H1 (cell line): Measurements from ENCODE around the gene ALOX15. TPM values are rescaled to one million over a fixed set of nuclear protein-coding genes. Genes with fewer than 3 reads are reported as not detected.

Source experiments
- CTCF ChIA-PET: fragments of 300-600 bp; sonication (Branson Sonifier 250); formaldehyde crosslinking; loops from one replicate; lab custom pipeline; 2021; ENCODE audit not compliant: partially characterized antibody; lab: Charles Lee
- POLR2A ChIA-PET: fragments of 300-600 bp; sonication (Branson Sonifier 250); formaldehyde crosslinking; loops from one replicate; lab custom pipeline; 2021; ENCODE audit warnings: inconsistent platforms; ENCODE audit not compliant: partially characterized antibody; lab: Charles Lee
- DNase-seq, 2 experiments: peaks; one replicate each; pipeline versions ENCODE4 v3.0.0 to v3.0.0-alpha.2; 2010 to 2022; ENCODE audit warnings: low spot score in 2 of 2, low read depth in 1 of 2, mixed read lengths in 1 of 2
- FAIRE-seq: peaks from 2 replicates; lab custom pipeline; 2011; peaks lifted over from hg19 to GRCh38; lab: Jason Lieb, UNC
- H2AFZ ChIP-seq: 2 replicates; pipeline ENCODE4 v1.8.1; 2012; ENCODE audit warnings: low read length, inconsistent platforms
- H2AK5ac ChIP-seq: 2 replicates; pipeline ENCODE4 v1.6.1; 2013; ENCODE audit warnings: low read depth, low read length
- H2BK120ac ChIP-seq: replicated peaks from 2 replicates; pipeline ENCODE3; 2013; ENCODE audit warnings: low read depth, low read length, inconsistent platforms
- H2BK12ac ChIP-seq: 2 replicates; pipeline ENCODE4 v1.6.1; 2013; ENCODE audit warnings: low read depth, low read length
- H2BK15ac ChIP-seq: 2 replicates; pipeline ENCODE4 v1.6.1; 2013; ENCODE audit warnings: low read length
- H2BK20ac ChIP-seq: 2 replicates; pipeline ENCODE4 v1.6.1; 2013; ENCODE audit warnings: low read length
- H2BK5ac ChIP-seq: 2 replicates; pipeline ENCODE4 v1.6.1; 2013; ENCODE audit warnings: low read depth, low read length
- H3K14ac ChIP-seq: 2 replicates; pipeline ENCODE4 v1.6.1; 2013; ENCODE audit warnings: inconsistent platforms; ENCODE audit not compliant: insufficient read length
- H3K18ac ChIP-seq: 2 replicates; pipeline ENCODE4 v1.6.1; 2013; ENCODE audit warnings: low read length; ENCODE audit errors: extremely low read depth
- H3K23ac ChIP-seq: 2 replicates; pipeline ENCODE4 v1.6.1; 2013; ENCODE audit warnings: inconsistent platforms; ENCODE audit not compliant: insufficient read length
- H3K23me2 ChIP-seq: 2 replicates; pipeline ENCODE4 v1.6.1; 2013; ENCODE audit warnings: low read depth, low read length
- H3K27ac ChIP-seq: 2 replicates; pipeline ENCODE4 v1.6.1; 2011; ENCODE audit warnings: low read depth, low read length, inconsistent platforms
- H3K27me3 ChIP-seq, 4 experiments: replicated peaks in 1 of 4; 1 replicate in 1 of 4; 2 replicates in 3 of 4; pipeline versions ENCODE4 v1.6.1 to v1.8.1; 2011 to 2013; ENCODE audit warnings: low read length in 3 of 4, mild to moderate bottlenecking in 3 of 4, inconsistent platforms in 2 of 4, mixed read lengths in 2 of 4, moderate library complexity in 1 of 4; ENCODE audit not compliant: control insufficient read depth in 3 of 4, insufficient read depth in 3 of 4; ENCODE audit errors: extremely low read depth in 1 of 4
- H3K36me3 ChIP-seq, 4 experiments: 2 replicates each; pipeline versions ENCODE4 v1.6.1 to v1.8.1; 2011 to 2013; ENCODE audit warnings: mild to moderate bottlenecking in 4 of 4, low read length in 3 of 4, moderate library complexity in 2 of 4, control low read depth in 1 of 4, inconsistent platforms in 1 of 4; ENCODE audit not compliant: insufficient read depth in 4 of 4, control insufficient read depth in 2 of 4
- H3K4ac ChIP-seq: replicated peaks from 2 replicates; pipeline ENCODE3; 2013; ENCODE audit warnings: low read length, low read depth, mixed read lengths, inconsistent platforms; ENCODE audit not compliant: insufficient read length
- H3K4me1 ChIP-seq, 4 experiments: replicated peaks in 1 of 4; 1 replicate in 1 of 4; 2 replicates in 3 of 4; pipeline versions ENCODE4 v1.6.1 to v1.8.1; 2011 to 2013; ENCODE audit warnings: low read length in 3 of 4, inconsistent platforms in 2 of 4, mixed read lengths in 1 of 4; ENCODE audit not compliant: insufficient read depth in 4 of 4, control insufficient read depth in 3 of 4
- H3K4me2 ChIP-seq, 2 experiments: 2 replicates each; pipeline versions ENCODE4 v1.6.1 to v1.8.1; 2011 to 2013; ENCODE audit warnings: low read depth in 2 of 2, low read length in 2 of 2, control low read depth in 1 of 2, inconsistent platforms in 1 of 2, mild to moderate bottlenecking in 1 of 2; ENCODE audit not compliant: insufficient read depth in 1 of 2
- H3K4me3 ChIP-seq, 4 experiments: fragments of 200-600, 300-600 bp in 1 of 4; sonication (generic), shearing (Covaris generic), sonication (Bioruptor Twin) in 1 of 4; 2 replicates each; pipeline versions ENCODE4 v1.5.1 to v1.8.1; 2011 to 2016; ENCODE audit warnings: low read length in 4 of 4, low read depth in 3 of 4, control low read depth in 2 of 4, inconsistent platforms in 2 of 4, mild to moderate bottlenecking in 2 of 4, mixed read lengths in 1 of 4, moderate library complexity in 1 of 4; ENCODE audit not compliant: insufficient read depth in 2 of 4; ENCODE audit errors: extremely low read depth in 1 of 4
- H3K56ac ChIP-seq: replicated peaks from 2 replicates; pipeline ENCODE3; 2013; ENCODE audit warnings: low read depth, mild to moderate bottlenecking, mixed read lengths, low read length, inconsistent platforms; ENCODE audit not compliant: insufficient read length
- H3K79me1 ChIP-seq: 2 replicates; pipeline ENCODE4 v1.6.1; 2013; ENCODE audit warnings: low read depth, low read length, control low read depth
- H3K79me2 ChIP-seq, 2 experiments: 2 replicates each; pipeline versions ENCODE4 v1.6.1 to v1.8.1; 2012 to 2013; ENCODE audit warnings: low read length in 2 of 2, mild to moderate bottlenecking in 2 of 2, inconsistent platforms in 1 of 2; ENCODE audit not compliant: insufficient read depth in 2 of 2, control insufficient read depth in 1 of 2
- H3K9ac ChIP-seq, 4 experiments: replicated peaks in 1 of 4; 1 replicate in 1 of 4; 2 replicates in 3 of 4; pipeline versions ENCODE4 v1.6.1 to v1.8.1; 2011 to 2013; ENCODE audit warnings: low read depth in 3 of 4, low read length in 3 of 4, control low read depth in 2 of 4, mild to moderate bottlenecking in 2 of 4, moderate library complexity in 2 of 4, inconsistent platforms in 1 of 4; ENCODE audit errors: extremely low read depth in 1 of 4
- H3K9me3 ChIP-seq, 2 experiments: 2 replicates each; pipeline versions ENCODE4 v1.6.1 to v1.8.1; 2012 to 2013; ENCODE audit warnings: mild to moderate bottlenecking in 2 of 2, moderate library complexity in 2 of 2, control low read depth in 1 of 2, inconsistent platforms in 1 of 2, low read depth in 1 of 2, low read length in 1 of 2, mixed read lengths in 1 of 2; ENCODE audit not compliant: insufficient read depth in 2 of 2
- H4K20me1 ChIP-seq, 2 experiments: replicated peaks in 1 of 2; 2 replicates each; pipeline versions ENCODE3 to v1.8.1; 2011 to 2013; ENCODE audit warnings: inconsistent platforms in 2 of 2, low read length in 2 of 2, mild to moderate bottlenecking in 1 of 2; ENCODE audit not compliant: insufficient read depth in 2 of 2, control insufficient read depth in 1 of 2
- H4K5ac ChIP-seq: 2 replicates; pipeline ENCODE4 v1.6.1; 2013; ENCODE audit warnings: low read length, low read depth, mixed read lengths, inconsistent platforms; ENCODE audit not compliant: insufficient read length
- H4K8ac ChIP-seq: 2 replicates; pipeline ENCODE4 v1.8.0; 2013; ENCODE audit warnings: mild to moderate bottlenecking, moderate library complexity, low read length, inconsistent platforms; ENCODE audit not compliant: insufficient read depth; ENCODE audit errors: extremely low read depth
- H4K91ac ChIP-seq: replicated peaks from 2 replicates; pipeline ENCODE3; 2013; ENCODE audit warnings: low read length, mixed read lengths, inconsistent platforms; ENCODE audit not compliant: insufficient read length
- BCL11A ChIP-seq, 2 experiments: IDR thresholded peaks; one replicate each; pipeline ENCODE4 v1.6.1; 2011; ENCODE audit warnings: low read depth in 2 of 2, low read length in 2 of 2, mild to moderate bottlenecking in 2 of 2
- BRCA1 ChIP-seq: IDR thresholded peaks from 2 replicates; pipeline ENCODE4 v1.6.1; 2012; ENCODE audit warnings: low read depth, low read length, improper control_type of control experiment
- CTBP2 ChIP-seq: IDR thresholded peaks from 2 replicates; pipeline ENCODE4 v1.7.0; 2011; ENCODE audit warnings: borderline replicate concordance, mild to moderate bottlenecking, moderate library complexity, mixed read lengths, low read length; ENCODE audit not compliant: insufficient read depth, insufficient read length
- EGR1 ChIP-seq: IDR thresholded peaks from 2 replicates; pipeline ENCODE4 v1.6.1; 2011; ENCODE audit warnings: low read depth, low read length, borderline replicate concordance
- GABPA ChIP-seq: IDR thresholded peaks from 2 replicates; pipeline ENCODE4 v1.6.1; 2011; ENCODE audit warnings: mild to moderate bottlenecking, low read length, moderate library complexity, borderline replicate concordance; ENCODE audit not compliant: insufficient read depth
- HDAC6 ChIP-seq: IDR thresholded peaks from one replicate; pipeline ENCODE4 v1.7.1; 2012; ENCODE audit warnings: low read depth, mild to moderate bottlenecking, inconsistent platforms, low read length, moderate library complexity
- KDM5A ChIP-seq: fragments of 200-600 bp; IDR thresholded peaks from 2 replicates; pipeline ENCODE4 v1.7.1; 2012; ENCODE audit warnings: mild to moderate bottlenecking, low read length, inconsistent platforms, mixed read lengths
- PHF8 ChIP-seq: fragments of 200-600 bp; sonication (generic); conservative IDR thresholded peaks from 2 replicates; pipeline ENCODE4 v1.7.1; 2012; ENCODE audit warnings: low read depth, mild to moderate bottlenecking, inconsistent platforms, low read length, moderate library complexity
- RAD21 ChIP-seq, 2 experiments: IDR thresholded peaks in 1 of 2; conservative IDR thresholded peaks in 1 of 2; 2 replicates each; pipeline ENCODE4 v1.6.1; 2011; ENCODE audit warnings: low read depth in 2 of 2, low read length in 2 of 2, improper control_type of control experiment in 1 of 2, inconsistent platforms in 1 of 2, mild to moderate bottlenecking in 1 of 2, moderate library complexity in 1 of 2
- TAF1 ChIP-seq: IDR thresholded peaks from 2 replicates; pipeline ENCODE4 v1.6.1; 2011; ENCODE audit warnings: mild to moderate bottlenecking, low read depth, low read length
- TCF12 ChIP-seq: IDR thresholded peaks from 2 replicates; pipeline ENCODE4 v1.6.1; 2011; ENCODE audit warnings: low read depth, mild to moderate bottlenecking, low read length
- WGBS, 2 experiments: shearing (Covaris generic) in 1 of 2; methylation state at CpG; one replicate each; pipeline versions ENCODE4 v1.1.6 to v1.1.7; 2013 to 2015; ENCODE audit warnings: low lambda C conversion rate in 2 of 2, mixed read lengths in 2 of 2, inconsistent platforms in 1 of 2, low coverage in 1 of 2, missing lambda C conversion rate in 1 of 2; ENCODE audit not compliant: insufficient replicate concordance in 2 of 2, insufficient coverage in 1 of 2, insufficient read length in 1 of 2; ENCODE audit errors: extremely low coverage in 1 of 2, missing lambda C conversion rate in 1 of 2; 5-methylcytosine and 5-hydroxymethylcytosine counted together
- polyA plus RNA-seq, 7 experiments: library from polyadenylated mRNA; depleted of rRNA in 3 of 7; stranded (reverse) in 5 of 7; unstranded in 2 of 7; fragments of >200 nt in 5 of 7; fragments of 200-250 nt in 2 of 7; gene quantifications; 1 replicate in 5 of 7; 2 replicates in 1 of 7; 4 replicates in 1 of 7; pipeline versions ENCODE4 v1.2.1 to v1.2.3, GENCODE V29; 2011 to 2013; ENCODE audit warnings: missing spikeins in 2 of 7, mixed read lengths in 2 of 7
- total RNA-seq: library from RNA; stranded (reverse); fragmentation: NEBNext Ultra II Directional; extraction: Animal tissue kit (Norgen Biotek cat#: 25700); gene quantifications from 2 replicates; pipeline ENCODE4 v1.2.1, GENCODE V29; 2021

The ALOX15 gene
- total and polyA plus RNA-seq, 2 of the 8 experiments (the other 6 are each of a cell fraction or from before 2014, with no cell fraction given): 1.5 to 1.7 TPM

GRCh38 chr17:4678448-4679026 lies 37.1 kb upstream of the ALOX15 start:
- no peak overlapping the region for H4K5ac ChIP-seq
- no peak overlapping the region for H3K9ac ChIP-seq
- H2BK20ac ChIP-seq: no peak overlapping the region
- no peaks in the 10 kb centered on the region for H3K27me3 ChIP-seq
- no peak overlapping the region for H3K23ac ChIP-seq
- H2AFZ ChIP-seq: no peak overlapping the region
- H3K4me1 ChIP-seq: no peaks in the 10 kb centered on the region
- H3K27ac ChIP-seq: no peak overlapping the region
- ChIA-PET CTCF (interaction anchor here (0.6 to 1.1 kb wide), 5 partner anchors 11 to 210 kb away, joined by 3 read pairs; no protein-coding TSS in a partner anchor), POLR2A (interaction anchor here (1.1 to 1.6 kb wide), 3 partner anchors 12 to 25 kb away, joined by 3 to 6 read pairs (median 4); no protein-coding TSS in a partner anchor)
- FAIRE-seq: no peak
- DNase-seq: no peak
- 77% methylated on average over 14 of the region's 14 CpGs; no CpG with 5 or more reads in 1 of the 2 experiments for WGBS, 2 experiments
- no peak overlapping the region for H3K4me3 ChIP-seq
- H3K79me1 ChIP-seq: no peaks in the 10 kb centered on the region; the same call in 1 of the 2 replicates
- no peak overlapping the region for H3K56ac ChIP-seq
- no peak overlapping the region for H2BK120ac ChIP-seq
- no peak overlapping the region for H2BK12ac ChIP-seq
- H4K20me1 ChIP-seq: peaks cover 11 to 24% of the 10 kb centered on the region in 2 experiments
- H3K79me2 ChIP-seq: no peaks in the 10 kb centered on the region
- H2BK15ac ChIP-seq: no peak overlapping the region
- H3K4me2 ChIP-seq: no peak overlapping the region
- H3K18ac ChIP-seq: no peak overlapping the region
- H2BK5ac ChIP-seq: no peak overlapping the region
- no peak overlapping the region for H4K8ac ChIP-seq
- H3K9me3 ChIP-seq: no peaks in the 10 kb centered on the region
- H3K4ac ChIP-seq: no peak overlapping the region
- H3K36me3 ChIP-seq: peaks cover 43 to 85% (median 72%) of the 10 kb centered on the region in 4 experiments
- no peak overlapping the region for H3K14ac ChIP-seq
- no peak overlapping the region for H2AK5ac ChIP-seq
- H4K91ac ChIP-seq: no peak overlapping the region
- no peaks in the 10 kb centered on the region for H3K23me2 ChIP-seq
- no peak for TF ChIP-seq TCF12
- no peak for TF ChIP-seq KDM5A
- TF ChIP-seq CTBP2: no peak
- no peak for TF ChIP-seq RAD21 (IDR thresholded peaks at IDR 0.05 in 1 of 2, conservative IDR thresholded peaks at IDR 0.05 in 1 of 2; ENCODE audit: low read depth in 2 of 2, low read length in 2 of 2)
- no peak for TF ChIP-seq BRCA1
- TF ChIP-seq TAF1: no peak
- TF ChIP-seq EGR1: no peak
- TF ChIP-seq HDAC6: no peak
- TF ChIP-seq BCL11A (IDR thresholded peaks at IDR 0.05; ENCODE audit: low read depth in 2 of 2, low read length in 2 of 2): no peak
- no peak for TF ChIP-seq GABPA
- no peak for TF ChIP-seq PHF8
